ENCODE measurements around the gene RMI2.
"Not testable (repeated sequence)": the region's sequence is repeated elsewhere in the genome, so short reads cannot be mapped to it uniquely, and the experiment has no call there.

Gene RMI2

DNA sequence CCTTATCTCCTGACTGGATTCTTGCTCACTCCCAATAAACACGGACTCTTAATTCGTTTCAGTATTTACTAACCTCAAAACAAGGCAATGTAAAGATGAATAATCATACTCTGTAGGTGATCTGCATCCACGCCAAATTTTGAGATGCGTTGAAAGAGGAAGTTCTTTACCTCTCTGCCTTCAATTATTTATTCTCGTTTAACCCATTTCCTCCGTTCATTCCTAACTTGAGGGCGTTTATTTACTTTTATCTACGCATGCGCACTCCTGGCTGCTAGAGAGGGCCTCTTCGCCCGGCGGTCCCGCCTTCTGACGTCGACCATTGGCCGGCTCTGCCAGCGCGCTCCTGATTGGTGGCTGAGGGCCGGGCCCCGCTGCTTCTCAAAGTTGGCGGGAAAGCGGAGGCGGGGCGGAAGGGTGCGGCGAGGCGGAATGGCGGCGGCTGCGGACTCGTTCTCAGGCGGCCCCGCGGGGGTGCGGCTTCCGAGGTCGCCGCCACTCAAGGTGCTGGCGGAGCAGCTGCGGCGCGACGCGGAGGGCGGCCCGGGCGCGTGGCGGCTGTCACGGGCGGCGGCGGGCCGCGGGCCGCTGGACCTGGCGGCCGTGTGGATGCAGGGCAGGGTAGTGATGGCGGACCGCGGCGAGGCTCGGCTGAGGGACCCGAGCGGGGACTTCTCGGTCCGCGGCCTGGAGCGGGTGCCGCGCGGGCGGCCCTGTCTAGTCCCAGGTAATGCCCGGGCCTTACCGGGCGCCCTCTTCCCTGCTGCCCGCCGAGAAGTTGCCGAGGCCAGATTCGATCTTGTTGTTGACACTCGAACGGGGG lies at the start of gene RMI2:
Gene RMI2, plus strand, starts transcription at position 420 of the 823 bp plus-strand sequence. Its CDS starts 13 bp downstream, at position 433.
- DNase-seq, result peak; percentile 97

DNA sequence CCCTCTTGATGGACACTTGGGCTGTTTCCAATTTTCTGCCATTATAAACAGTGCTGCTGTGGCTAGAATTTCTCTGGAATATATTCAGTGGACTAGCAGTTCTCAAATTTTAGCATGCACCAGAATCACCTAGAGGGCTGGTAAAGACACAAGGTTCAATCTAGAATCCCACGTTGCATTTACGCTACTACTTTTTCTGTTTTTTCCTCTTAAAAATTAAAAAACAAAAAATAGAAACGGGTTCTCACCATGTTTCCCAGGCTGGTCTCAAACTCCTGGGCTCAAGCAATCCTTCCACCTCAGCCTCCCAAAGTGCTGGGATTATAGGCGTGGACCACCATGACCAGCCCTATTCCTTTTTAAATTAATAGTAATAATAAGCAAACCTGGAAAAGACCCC lies 49.6 kb upstream of the RMI2 start:
- no peak for DNase-seq

DNA sequence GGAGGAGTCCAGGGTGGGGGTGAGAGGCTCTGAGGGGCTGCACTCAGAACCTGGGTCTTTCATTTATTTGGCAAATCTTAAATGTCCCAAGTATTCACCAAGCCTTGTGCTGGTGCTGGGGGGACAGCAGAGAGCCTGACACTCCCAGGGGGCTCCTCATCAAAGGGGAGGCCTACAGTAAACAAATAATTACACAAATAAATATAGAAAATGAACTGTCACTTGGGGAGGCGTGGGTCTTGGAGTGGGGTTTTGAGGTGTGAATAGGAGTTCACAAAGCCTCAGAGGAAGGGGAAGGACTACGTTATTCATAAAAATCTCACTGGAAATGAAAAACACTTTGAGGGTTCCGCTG lies 48.9 kb upstream of the RMI2 start:
- no peak for DNase-seq

DNA sequence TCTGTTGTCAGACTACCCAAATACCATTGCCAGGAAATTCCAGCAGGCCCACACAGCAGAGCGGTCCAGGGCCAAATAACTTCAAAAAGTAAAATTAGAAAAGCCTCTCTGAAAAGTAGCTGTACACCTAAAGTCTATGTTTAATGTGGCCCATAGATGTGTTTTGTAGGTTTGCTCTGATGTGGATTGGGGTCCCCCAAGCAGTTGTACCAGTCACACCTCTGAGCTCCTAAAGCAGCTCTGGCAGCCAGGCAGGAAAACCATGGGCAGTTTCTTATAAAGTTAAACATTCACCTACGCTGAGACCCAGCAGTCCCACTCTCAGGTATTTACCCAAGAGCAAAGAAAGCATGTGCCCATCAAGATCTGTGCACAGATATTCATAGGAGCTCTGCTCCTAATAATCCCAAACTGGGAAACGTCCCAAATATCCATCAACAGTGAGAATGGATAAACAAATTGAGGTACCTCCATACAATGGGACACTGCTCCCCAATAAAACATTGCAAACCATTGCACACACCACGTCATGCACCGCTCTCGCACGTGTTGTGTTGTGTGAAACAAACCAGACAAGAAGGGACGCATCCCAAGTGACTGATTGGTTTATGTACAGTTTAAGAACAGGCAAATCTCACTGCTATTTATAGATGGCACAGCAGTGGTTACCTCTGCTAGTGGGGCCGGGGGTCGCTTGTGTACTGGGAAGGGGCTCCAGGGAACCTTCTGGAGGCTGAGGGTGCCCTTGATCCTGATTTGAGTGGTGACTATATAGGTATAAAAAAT lies 48.4 kb upstream of the RMI2 start:
- DNase-seq, result no peak

GRCh38 chr16:11297492-11298142 lies 47.6 kb upstream of the RMI2 start:
- DNase-seq, result peak; percentile 70

- DNase-seq, result no peak
Measured at GRCh38 chr16:11298143-11298900, 46.9 kb upstream of the RMI2 start.

GRCh38 chr16:11298950-11299547 lies 46.2 kb upstream of the RMI2 start:
- DNase-seq, result not testable (repeated sequence)

DNA sequence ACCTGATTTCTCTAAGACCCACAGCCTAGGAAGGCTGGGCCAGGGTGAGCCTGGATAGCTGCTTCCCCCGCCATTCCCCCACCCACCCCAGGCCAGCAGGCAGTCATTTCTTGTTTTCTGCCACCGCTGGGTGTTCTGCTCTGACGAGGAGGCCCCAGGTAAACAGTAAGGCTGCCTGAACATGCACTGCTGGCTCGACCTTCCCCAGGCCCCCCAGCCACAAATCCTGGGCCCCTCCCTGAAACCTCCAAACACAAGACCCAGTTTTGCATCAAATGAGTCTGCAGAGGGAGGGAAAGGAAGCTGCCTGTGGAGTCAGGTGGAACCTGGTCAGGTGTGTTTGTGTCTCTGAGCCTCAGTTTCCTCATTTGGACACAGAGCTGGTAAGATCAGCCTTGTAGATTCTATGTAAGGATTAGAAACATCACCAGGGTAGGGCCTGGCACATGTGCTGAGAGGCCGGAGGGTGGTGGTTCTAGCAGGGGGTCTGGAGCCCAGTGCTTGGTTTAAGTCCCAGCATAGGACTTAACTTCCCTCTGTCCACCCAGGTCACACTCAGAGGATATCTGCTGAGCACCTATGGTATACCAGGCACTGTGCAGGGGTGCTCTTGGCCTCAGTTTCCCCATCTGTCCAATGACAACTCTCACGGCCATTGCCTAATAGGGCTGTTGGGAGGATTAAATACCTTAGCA lies 45.2 kb upstream of the RMI2 start:
- DNase-seq, result no peak

DNA sequence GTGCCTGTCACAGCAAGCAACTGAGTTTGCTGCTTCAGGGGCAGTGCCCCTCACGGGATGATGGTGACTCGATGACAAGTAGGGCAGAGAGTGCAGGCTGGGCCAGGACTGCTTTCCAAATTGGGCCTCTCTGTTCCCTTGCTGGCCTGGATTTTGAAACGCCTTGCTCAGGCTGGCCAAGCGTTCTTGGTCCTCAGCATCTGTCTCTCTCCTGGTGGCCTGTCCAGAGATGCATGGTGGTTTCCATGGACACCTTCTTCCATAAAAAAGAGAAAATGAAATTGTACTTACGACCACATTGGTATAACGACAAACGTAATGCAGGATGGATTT lies 44.7 kb upstream of the RMI2 start:
- no peak for DNase-seq

DNA sequence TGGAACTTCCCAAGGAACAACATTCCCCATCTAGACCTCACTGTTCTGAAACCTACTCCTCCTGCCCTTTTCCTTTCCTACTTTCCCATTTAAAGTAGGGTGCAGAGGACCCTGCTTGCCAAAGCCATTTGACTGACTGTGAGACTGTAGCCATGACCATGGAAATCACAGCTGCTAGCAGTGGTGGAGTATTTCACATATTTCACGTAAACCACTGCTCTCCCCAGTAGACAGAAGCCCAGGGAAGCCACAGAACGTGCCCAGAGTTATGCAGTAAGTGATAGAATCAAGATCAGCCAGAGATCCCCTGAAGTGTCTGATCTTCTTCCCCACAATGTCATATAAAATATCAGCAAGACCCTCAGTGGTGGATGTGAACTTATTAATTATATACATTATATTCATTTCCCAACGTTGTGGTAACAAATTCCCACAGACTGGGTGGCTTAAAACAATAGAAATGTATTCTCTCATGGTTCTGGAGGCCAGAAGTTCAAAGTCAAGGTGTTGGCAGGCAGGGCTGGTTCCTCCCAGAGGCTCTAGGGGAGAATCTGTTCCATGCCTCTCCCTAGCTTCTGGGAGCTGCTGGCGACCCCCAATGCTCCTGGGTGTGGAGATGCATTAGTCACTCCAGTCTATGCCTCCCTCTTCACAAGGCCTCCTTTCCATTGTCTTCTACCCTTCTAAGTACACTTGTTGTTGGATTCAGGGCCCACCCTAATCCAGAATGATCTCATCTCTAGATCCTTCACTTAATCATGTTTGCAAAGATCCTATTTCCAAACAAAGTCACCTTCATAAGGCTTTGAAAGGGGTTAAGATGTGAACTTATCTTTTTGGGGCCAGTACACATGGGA lies 43.4 kb upstream of the RMI2 start:
- no peak for DNase-seq

- DNase-seq, result no peak
Measured at GRCh38 chr16:11302977-11303376, 42.3 kb upstream of the RMI2 start.

GRCh38 chr16:11303405-11304138 lies 41.7 kb upstream of the RMI2 start:
- no peak for DNase-seq

DNA sequence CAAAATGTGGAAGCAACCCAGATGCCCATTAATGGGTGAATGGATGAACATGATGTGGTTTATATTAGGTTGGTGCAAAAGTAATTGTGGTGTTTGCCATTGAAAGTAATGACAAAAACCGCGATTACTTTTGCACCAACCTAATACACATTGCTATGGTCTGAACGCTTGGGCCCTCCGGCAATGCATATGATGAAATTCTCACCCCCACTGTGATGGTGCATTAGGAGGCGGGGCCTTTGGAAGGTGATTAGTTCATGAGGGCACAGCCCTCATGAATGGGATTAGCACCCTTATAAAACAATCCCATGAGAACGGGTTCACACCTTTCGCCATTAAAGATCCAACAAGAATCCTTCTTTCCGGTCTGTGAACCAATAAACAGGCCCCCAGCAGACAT lies 38.9 kb upstream of the RMI2 start:
- no peak for DNase-seq

- no peak for DNase-seq
Measured at GRCh38 chr16:11306997-11307638, 38.1 kb upstream of the RMI2 start.

- DNase-seq, result no peak
Measured at GRCh38 chr16:11307639-11308492, 37.4 kb upstream of the RMI2 start.

DNA sequence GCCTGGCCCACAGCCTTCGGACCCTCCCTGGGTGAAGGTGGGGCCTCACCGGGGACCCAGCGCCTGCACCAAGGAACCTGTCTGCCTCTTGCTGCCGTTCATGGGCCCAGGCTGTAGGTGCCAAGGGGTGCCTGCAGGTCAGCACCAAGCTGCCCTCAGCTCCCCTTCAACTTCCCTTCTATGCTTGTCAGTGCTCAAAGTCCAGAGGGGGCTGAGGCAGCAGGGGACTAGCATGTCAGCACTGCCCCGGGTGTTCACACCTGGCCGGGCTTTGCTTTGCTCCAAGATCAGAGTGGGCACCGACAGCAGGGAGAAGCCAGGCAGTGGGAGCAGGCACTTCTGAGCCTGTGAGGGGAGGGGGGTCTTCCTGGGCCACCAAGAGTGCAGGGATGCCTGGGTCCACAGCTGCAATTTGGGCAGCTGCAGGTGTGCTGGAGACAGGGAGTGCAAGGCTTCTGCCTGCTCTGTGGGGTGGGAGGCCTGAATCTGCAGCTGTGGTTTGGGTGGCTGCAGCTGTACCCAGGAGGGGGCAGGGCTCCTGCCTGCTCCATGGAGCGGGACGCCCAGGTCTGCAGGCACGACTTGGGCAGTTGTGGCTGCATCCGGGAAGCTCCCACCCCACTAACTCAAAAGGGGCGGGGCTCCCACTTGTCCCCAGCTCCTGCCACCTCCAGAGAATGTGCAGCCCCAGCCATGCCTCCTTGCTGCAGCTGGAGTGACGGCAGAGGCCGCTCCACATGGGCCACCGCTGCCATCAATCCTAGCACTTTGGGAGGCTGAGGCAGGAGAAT lies 36.6 kb upstream of the RMI2 start:
- DNase-seq, result no peak

DNA sequence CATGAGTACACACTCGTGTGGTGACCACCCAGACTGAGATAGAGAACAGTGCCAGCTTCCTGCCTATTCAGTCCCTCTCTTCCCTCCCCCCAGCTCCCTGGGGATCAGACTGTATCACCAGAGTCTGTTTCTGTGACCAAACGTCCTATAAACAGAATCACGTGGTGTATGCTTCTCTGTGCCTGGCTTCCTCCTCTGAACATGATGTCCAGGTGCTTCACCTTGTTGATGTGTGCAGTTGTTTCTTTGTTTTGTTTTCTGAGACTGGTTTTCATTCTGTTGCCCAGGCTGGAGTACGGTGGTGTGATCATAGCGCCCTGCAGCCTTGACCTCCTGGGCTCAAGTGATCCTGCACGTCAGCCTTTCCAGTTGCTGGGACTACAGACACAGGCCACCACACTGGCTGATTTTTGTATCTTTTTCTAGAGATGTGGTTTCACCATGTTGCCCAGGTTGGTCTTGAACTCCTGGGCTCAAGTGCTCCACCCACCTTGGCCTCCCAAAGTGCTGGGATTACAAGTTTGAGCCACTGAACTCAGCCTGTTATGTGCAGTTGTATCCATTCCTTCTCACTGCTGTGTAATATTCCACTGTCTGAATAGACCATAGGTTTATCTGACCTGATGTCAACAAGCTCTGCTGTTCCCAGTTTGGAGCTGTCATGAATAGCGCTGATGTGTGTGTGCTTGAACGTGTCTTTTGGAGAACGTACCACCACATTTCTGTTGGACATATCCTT lies 35.2 kb upstream of the RMI2 start:
- no peak for DNase-seq
